Measurements from ENCODE around the gene KCNMB2.

GRCh38 chr3:178507507-178508442 is 28.5 kb upstream of the KCNMB2 start:
- no peak for TF ChIP-seq CTCF (IDR thresholded peaks at IDR 0.05)
- no peak for TF ChIP-seq POLR2A (IDR thresholded peaks at IDR 0.05)
